K562 (cell line): ENCODE results near the gene VIM. TPM values are rescaled to one million over a fixed set of nuclear protein-coding genes. Genes with fewer than 3 reads are reported as not detected.
A peak's percentile ranks its signal among the peaks of the same experiment; 100 is the strongest.

Experiments
- ATAC-seq: fragments of 200-7000 bp; cut with Tn5 transposase; 3 replicates; pipeline ENCODE4 v1.9.1; 2020; ENCODE audit warnings: moderate library complexity
- BruUV-seq: library from RNA; stranded (reverse); fragments of 400-500 nt; replicated peaks from 2 replicates; lab custom pipeline; 2021; lab: Mats Ljungman, UMichigan
- CTCF ChIA-PET: fragments of 300-600 bp; formaldehyde crosslinking; extraction: SDS; loops from one replicate; lab custom pipeline; 2021; ENCODE audit warnings: low intra/inter-chr PET ratio; lab: Yijun Ruan, JAX
- POLR2A ChIA-PET: fragments of 300-600, 350-650 bp; sonication (Branson Sonifier 250); formaldehyde crosslinking; extraction: SDS; loops from one replicate; lab custom pipeline; 2021; ENCODE audit warnings: antibody characterized with exemption, inconsistent platforms; lab: Yijun Ruan, JAX
- DNase-seq, 4 experiments: peaks; one replicate each; pipeline versions ENCODE4 v3.0.0 to v3.0.0-alpha.2; 2011 to 2018; ENCODE audit warnings: low spot score in 3 of 4, mixed read lengths in 3 of 4; ENCODE audit errors: extremely low read depth in 1 of 4
- FAIRE-seq: peaks from 2 replicates; lab custom pipeline; 2011; peaks lifted over from hg19 to GRCh38; lab: Jason Lieb, UNC
- H2AFZ ChIP-seq: 2 replicates; pipeline ENCODE4 v1.6.0; 2011; ENCODE audit warnings: low read depth, low read length, control low read depth, inconsistent platforms
- H3K27ac ChIP-seq: fragments of 200-600 bp; 3 replicates; pipeline ENCODE4 v1.8.0; 2011; ENCODE audit warnings: low read depth, mild to moderate bottlenecking, control low read depth, inconsistent platforms, low read length, moderate library complexity, mixed read lengths; ENCODE audit errors: extremely low read depth
- H3K27me3 ChIP-seq, 2 experiments: fragments of 300-600 bp in 1 of 2; 2 replicates in 1 of 2; 3 replicates in 1 of 2; pipeline versions ENCODE4 v1.6.0 to v1.8.0; 2011; ENCODE audit warnings: inconsistent platforms in 2 of 2, low read length in 2 of 2, mild to moderate bottlenecking in 1 of 2, mixed read lengths in 1 of 2, moderate library complexity in 1 of 2; ENCODE audit not compliant: control insufficient read depth in 2 of 2, insufficient read depth in 2 of 2
- H3K36me3 ChIP-seq: fragments of 300-600 bp; 3 replicates; pipeline ENCODE4 v1.8.0; 2011; ENCODE audit warnings: mild to moderate bottlenecking, low read length, inconsistent platforms; ENCODE audit not compliant: control insufficient read depth, insufficient read depth
- H3K4me1 ChIP-seq, 2 experiments: fragments of 200-600 bp in 1 of 2; replicated peaks in 1 of 2; 2 replicates in 1 of 2; 3 replicates in 1 of 2; pipeline versions ENCODE4 v1.5.1 to v1.8.0; 2011; ENCODE audit warnings: inconsistent platforms in 2 of 2, low read length in 2 of 2, mild to moderate bottlenecking in 1 of 2, mixed read lengths in 1 of 2, moderate library complexity in 1 of 2; ENCODE audit not compliant: control insufficient read depth in 2 of 2, insufficient read depth in 2 of 2
- H3K4me2 ChIP-seq: 2 replicates; pipeline ENCODE4 v1.6.1; 2011; ENCODE audit warnings: low read length, control low read depth, inconsistent platforms, mixed read lengths; ENCODE audit not compliant: insufficient read depth
- H3K4me3 ChIP-seq: fragments of 200-600 bp; sonication (generic), shearing (Covaris generic); 2 replicates; pipeline ENCODE4 v1.5.1; 2016; ENCODE audit warnings: control low read depth, inconsistent platforms
- H3K79me2 ChIP-seq: fragments of 200-600 bp; 3 replicates; pipeline ENCODE4 v1.8.0; 2011; ENCODE audit warnings: low read length, inconsistent platforms; ENCODE audit not compliant: control insufficient read depth, insufficient read depth
- H3K9ac ChIP-seq, 2 experiments: 2 replicates each; pipeline versions ENCODE4 v1.6.0 to v1.6.1; 2011; ENCODE audit warnings: low read depth in 2 of 2, low read length in 2 of 2, control low read depth in 1 of 2, inconsistent platforms in 1 of 2, mild to moderate bottlenecking in 1 of 2, mixed read lengths in 1 of 2; ENCODE audit not compliant: insufficient read depth in 1 of 2
- H3K9me1 ChIP-seq: one replicate; pipeline ENCODE4 v1.6.0; 2011; ENCODE audit warnings: inconsistent platforms, mild to moderate bottlenecking, low read length, moderate library complexity; ENCODE audit not compliant: control insufficient read depth, insufficient read depth
- H3K9me3 ChIP-seq: replicated peaks from 2 replicates; pipeline ENCODE4 v1.5.1; 2011; ENCODE audit warnings: low read depth, low read length, inconsistent platforms; ENCODE audit not compliant: control insufficient read depth, insufficient read depth
- H4K20me1 ChIP-seq: replicated peaks from 2 replicates; pipeline ENCODE4 v1.6.1; 2011; ENCODE audit warnings: low read length, inconsistent platforms, mixed read lengths; ENCODE audit not compliant: control insufficient read depth, insufficient read depth
- CCAR2 ChIP-seq: fragments of 200-400 bp; formaldehyde crosslinking; IDR thresholded peaks from 2 replicates; pipeline ENCODE4 v1.6.1; 2017; ENCODE audit warnings: mild to moderate bottlenecking, low read depth, low read length
- CTBP1 ChIP-seq: fragments of 450-650 bp; IDR thresholded peaks from 2 replicates; pipeline ENCODE4 v1.6.1; 2016; ENCODE audit warnings: borderline replicate concordance
- HDAC8 ChIP-seq: fragments of 450-650 bp; IDR thresholded peaks from 2 replicates; pipeline ENCODE4 v1.6.1; 2016; ENCODE audit warnings: mild to moderate bottlenecking, missing genetic modification characterization, moderate library complexity, missing compliant biosample characterization
- HDGF ChIP-seq: fragments of 450-650 bp; IDR thresholded peaks from 2 replicates; pipeline ENCODE4 v1.6.1; 2016
- HMG20B ChIP-seq: fragments of 250-450 bp; sonication (Bioruptor Pico); IDR thresholded peaks from 2 replicates; pipeline ENCODE4 v1.5.0; 2021; ENCODE audit warnings: mild to moderate bottlenecking
- HOXB6 ChIP-seq: fragments of 250-450 bp; sonication (Bioruptor Pico); IDR thresholded peaks from 2 replicates; pipeline ENCODE4 v1.5.1; 2022; ENCODE audit warnings: mild to moderate bottlenecking, borderline replicate concordance
- RHOXF2B ChIP-seq: fragments of 250-450 bp; sonication (Bioruptor Pico); conservative IDR thresholded peaks from 2 replicates; pipeline ENCODE4 v1.5.1; 2021
- SMARCA5 ChIP-seq: fragments of 450-650 bp; IDR thresholded peaks from 2 replicates; pipeline ENCODE4 v1.6.1; 2016
- SNRNP70 ChIP-seq: fragments of 200-400 bp; formaldehyde crosslinking; optimal IDR thresholded peaks from 2 replicates; pipeline ENCODE3; 2017; ENCODE audit warnings: low read depth, low read length
- SREBF2 ChIP-seq: sonication (generic); formaldehyde crosslinking; IDR thresholded peaks from 2 replicates; pipeline ENCODE4 v1.4.0; 2020; ENCODE audit warnings: mild to moderate bottlenecking, missing genetic modification reagents
- ZNF3 ChIP-seq: fragments of 250-450 bp; sonication (Bioruptor Pico); IDR thresholded peaks from 2 replicates; pipeline ENCODE4 v1.5.0; 2021; ENCODE audit warnings: mild to moderate bottlenecking, moderate library complexity
- ZNF347 ChIP-seq: fragments of 450-650 bp; formaldehyde crosslinking; IDR thresholded peaks from 2 replicates; pipeline ENCODE4 v1.4.0; 2020; ENCODE audit warnings: low read depth, mild to moderate bottlenecking, moderate library complexity
- ZNF830 ChIP-seq: fragments of 250-450 bp; sonication (Bioruptor Pico); IDR thresholded peaks from 2 replicates; pipeline ENCODE4 v1.5.0; 2021; ENCODE audit warnings: mild to moderate bottlenecking
- WGBS: fragments of 100-300 bp; shearing (Covaris generic); methylation state at CpG from one replicate; pipeline ENCODE4 v1.1.6; 2016; ENCODE audit warnings: low coverage, mixed read lengths; ENCODE audit not compliant: insufficient coverage; ENCODE audit errors: missing lambda C conversion rate; 5-methylcytosine and 5-hydroxymethylcytosine counted together
- in situ Hi-C: fragments of 300-500 bp; cut with MboI; formaldehyde crosslinking; loops from 4 replicates; pipeline ENCODE4 v1.15.0; 2018; ENCODE audit warnings: inconsistent platforms, mixed read lengths
- intact Hi-C: fragments of 100-400 bp; cut with micrococcal nuclease; formaldehyde crosslinking; loops from 2 replicates; pipeline ENCODE4 v1.14.2; 2022
- polyA plus RNA-seq, 8 experiments: library from polyadenylated mRNA; depleted of rRNA in 4 of 8; stranded (reverse) in 5 of 8; unstranded in 3 of 8; fragments of >200 nt; fragmentation: Nextera tagmentation in 2 of 8; fragmentation: Illumina TruSeq in 1 of 8; extraction: Ambion mirVana in 2 of 8; extraction: Trizol in 1 of 8; gene quantifications; 2 replicates each; pipeline versions ENCODE4 v1.2.1 to v1.2.3, GENCODE V29; 2011 to 2014; ENCODE audit warnings: inconsistent platforms in 1 of 8, missing spikeins in 1 of 8
- total RNA-seq, 7 experiments: library from RNA; depleted of rRNA in 6 of 7; stranded (reverse); fragments of >200 nt in 6 of 7; fragmentation: Illumina TruSeq in 2 of 7; extraction: Trizol in 2 of 7; gene quantifications; 2 replicates each; pipeline versions ENCODE4 v1.2.1 to v1.2.3, GENCODE V29; 2011 to 2021; ENCODE audit warnings: low replicate concordance in 1 of 7
- TF ChIP-seq, protein P1 (sequence below): fragments of 450-650 bp; conservative IDR thresholded peaks from 2 replicates; pipeline ENCODE4 v1.6.1; 2016; ENCODE audit warnings: missing genetic modification characterization, low read depth, mild to moderate bottlenecking, control low read depth, missing compliant biosample characterization
- TF ChIP-seq, protein P2 (sequence below): sonication (generic); IDR thresholded peaks from 2 replicates; pipeline ENCODE4 v1.6.1; 2016
- TF ChIP-seq, protein P3 (sequence below): fragments of 200-800 bp; sonication (Bioruptor generic); IDR thresholded peaks from 2 replicates; pipeline ENCODE4 v1.6.1; 2017; ENCODE audit warnings: missing genetic modification characterization, missing compliant biosample characterization
- TF ChIP-seq, protein P4 (sequence below): fragments of 250-450 bp; sonication (Bioruptor Pico); IDR thresholded peaks from 2 replicates; pipeline ENCODE4 v1.8.0; 2021; ENCODE audit warnings: moderate library complexity, mild to moderate bottlenecking, inconsistent platforms
- TF ChIP-seq, protein P5 (sequence below), 2 experiments: fragments of 250-450 bp in 1 of 2; fragments of 450-650 bp in 1 of 2; sonication (Bioruptor Pico) in 1 of 2; IDR thresholded peaks; 2 replicates each; pipeline versions ENCODE4 v1.6.1 to v1.8.0; 2016 to 2021; ENCODE audit warnings: mild to moderate bottlenecking in 2 of 2, moderate library complexity in 2 of 2, missing compliant biosample characterization in 1 of 2, missing genetic modification characterization in 1 of 2

VIM gene
- total and polyA plus RNA-seq, 9 of the 15 experiments (the other 6 are each of a cell fraction or from before 2014, with no cell fraction given): 86.0 to 621 (median 383) TPM

DNA sequence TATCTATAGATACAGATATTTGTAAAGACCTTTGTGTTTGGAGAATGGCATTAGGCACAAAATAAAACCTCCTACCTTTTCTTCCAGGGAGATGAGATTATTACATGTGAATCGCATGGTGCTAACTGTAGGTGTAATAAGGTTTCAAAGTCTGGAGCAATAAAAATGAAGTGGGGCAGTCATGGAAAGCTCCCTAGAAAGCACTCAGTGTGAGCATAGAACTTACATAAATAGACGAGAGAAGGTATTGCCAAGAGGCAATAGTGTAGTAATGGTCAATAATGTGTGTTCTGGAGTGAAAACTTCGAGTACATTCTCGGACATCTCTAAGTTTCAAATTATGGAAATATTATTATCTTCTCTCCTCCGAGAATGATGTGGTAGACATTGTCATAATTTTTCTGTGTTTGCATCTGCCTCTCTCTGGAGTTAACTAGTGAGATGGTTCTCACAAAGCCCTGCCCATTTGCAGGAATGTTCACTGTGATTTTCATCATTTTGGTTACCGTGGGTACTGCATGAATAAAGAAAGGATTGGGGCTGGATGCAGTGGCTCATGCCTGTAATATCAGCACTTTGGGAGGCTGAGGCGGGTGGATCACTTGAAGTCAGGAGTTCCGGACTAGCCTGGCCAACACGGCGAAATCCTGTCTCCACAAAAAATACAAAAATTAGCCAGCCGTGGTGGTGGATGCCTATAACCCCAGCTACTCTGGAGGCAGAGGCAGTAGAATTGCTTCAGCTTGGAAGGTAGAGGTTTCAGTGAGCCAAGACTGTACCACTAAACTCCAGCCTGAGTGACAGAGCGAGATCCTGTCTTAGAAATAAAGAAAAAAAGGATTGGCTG is 10.6 kb downstream of the VIM start:
- Histone ChIP-seq H3K4me3 (no peak overlapping the region), H3K36me3 (peaks cover 39% of the 10 kb centered on the region), H3K27ac (no peak overlapping the region), H3K9me1 (no peaks in the 10 kb centered on the region), H3K9ac (peak overlapping the region in 1 of 2 experiments; percentile 8; a peak in 1 of 4 replicates), H3K4me2 (no peak overlapping the region), H4K20me1 (no peaks in the 10 kb centered on the region), H3K4me1 (peaks cover 0 to 3% of the 10 kb centered on the region in 2 experiments; a peak in 2 of 5 replicates), H2AFZ (peak overlapping the region; percentile 13; the same call in 1 of the 2 replicates), H3K9me3 (no peaks in the 10 kb centered on the region), H3K27me3 (no peaks in the 10 kb centered on the region), H3K79me2 (no peaks in the 10 kb centered on the region)
- 47% methylated on average over 12 of the region's 12 CpGs for WGBS
- DNase-seq: peak in 1 of 4 experiments; percentile 23
- FAIRE-seq: no peak
- intact Hi-C loops: no loop called here
- ChIA-PET POLR2A (interaction anchor here (0.8 to 1.3 kb wide), 4 partner anchors 9 to 403 kb away, joined by 3 to 5 read pairs (median 4); partner anchors contain the start of gene TRDMT1), CTCF (no interaction called here)
- BruUV-seq: no TSS peak
- in situ Hi-C loops: no loop called here
- ATAC-seq: peak; percentile 58
- TF ChIP-seq ZNF3 (CRISPR knock-in tag) (no peak), SREBF2 (CRISPR knock-in tag) (no peak), ZNF830 (CRISPR knock-in tag) (no peak), HMG20B (CRISPR knock-in tag) (no peak), HDAC8 (tag) (no peak), SMARCA5 (no peak), CCAR2 (no peak), SNRNP70 (no peak), RHOXF2B (CRISPR knock-in tag) (no peak), CTBP1 (no peak), ZNF347 (0 out of 2 replicates have a peak, but pooled peaks have one; percentile 44), HOXB6 (CRISPR knock-in tag) (no peak), HDGF (no peak)
- TF ChIP-seq, protein P1, sequence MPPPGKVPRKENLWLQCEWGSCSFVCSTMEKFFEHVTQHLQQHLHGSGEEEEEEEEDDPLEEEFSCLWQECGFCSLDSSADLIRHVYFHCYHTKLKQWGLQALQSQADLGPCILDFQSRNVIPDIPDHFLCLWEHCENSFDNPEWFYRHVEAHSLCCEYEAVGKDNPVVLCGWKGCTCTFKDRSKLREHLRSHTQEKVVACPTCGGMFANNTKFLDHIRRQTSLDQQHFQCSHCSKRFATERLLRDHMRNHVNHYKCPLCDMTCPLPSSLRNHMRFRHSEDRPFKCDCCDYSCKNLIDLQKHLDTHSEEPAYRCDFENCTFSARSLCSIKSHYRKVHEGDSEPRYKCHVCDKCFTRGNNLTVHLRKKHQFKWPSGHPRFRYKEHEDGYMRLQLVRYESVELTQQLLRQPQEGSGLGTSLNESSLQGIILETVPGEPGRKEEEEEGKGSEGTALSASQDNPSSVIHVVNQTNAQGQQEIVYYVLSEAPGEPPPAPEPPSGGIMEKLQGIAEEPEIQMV (tag): no peak
- TF ChIP-seq, protein P2, sequence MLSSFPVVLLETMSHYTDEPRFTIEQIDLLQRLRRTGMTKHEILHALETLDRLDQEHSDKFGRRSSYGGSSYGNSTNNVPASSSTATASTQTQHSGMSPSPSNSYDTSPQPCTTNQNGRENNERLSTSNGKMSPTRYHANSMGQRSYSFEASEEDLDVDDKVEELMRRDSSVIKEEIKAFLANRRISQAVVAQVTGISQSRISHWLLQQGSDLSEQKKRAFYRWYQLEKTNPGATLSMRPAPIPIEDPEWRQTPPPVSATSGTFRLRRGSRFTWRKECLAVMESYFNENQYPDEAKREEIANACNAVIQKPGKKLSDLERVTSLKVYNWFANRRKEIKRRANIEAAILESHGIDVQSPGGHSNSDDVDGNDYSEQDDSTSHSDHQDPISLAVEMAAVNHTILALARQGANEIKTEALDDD: 0 out of 2 replicates have a peak, but pooled peaks have one; percentile 17
- TF ChIP-seq, protein P3, sequence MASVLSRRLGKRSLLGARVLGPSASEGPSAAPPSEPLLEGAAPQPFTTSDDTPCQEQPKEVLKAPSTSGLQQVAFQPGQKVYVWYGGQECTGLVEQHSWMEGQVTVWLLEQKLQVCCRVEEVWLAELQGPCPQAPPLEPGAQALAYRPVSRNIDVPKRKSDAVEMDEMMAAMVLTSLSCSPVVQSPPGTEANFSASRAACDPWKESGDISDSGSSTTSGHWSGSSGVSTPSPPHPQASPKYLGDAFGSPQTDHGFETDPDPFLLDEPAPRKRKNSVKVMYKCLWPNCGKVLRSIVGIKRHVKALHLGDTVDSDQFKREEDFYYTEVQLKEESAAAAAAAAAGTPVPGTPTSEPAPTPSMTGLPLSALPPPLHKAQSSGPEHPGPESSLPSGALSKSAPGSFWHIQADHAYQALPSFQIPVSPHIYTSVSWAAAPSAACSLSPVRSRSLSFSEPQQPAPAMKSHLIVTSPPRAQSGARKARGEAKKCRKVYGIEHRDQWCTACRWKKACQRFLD: no peak
- TF ChIP-seq, protein P4, sequence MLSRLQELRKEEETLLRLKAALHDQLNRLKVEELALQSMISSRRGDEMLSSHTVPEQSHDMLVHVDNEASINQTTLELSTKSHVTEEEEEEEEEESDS (CRISPR knock-in tag): no peak
- TF ChIP-seq, protein P5, sequence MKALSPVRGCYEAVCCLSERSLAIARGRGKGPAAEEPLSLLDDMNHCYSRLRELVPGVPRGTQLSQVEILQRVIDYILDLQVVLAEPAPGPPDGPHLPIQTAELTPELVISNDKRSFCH (CRISPR knock-in tag; IDR thresholded peaks at IDR 0.05): no peak
- TF ChIP-seq, protein P5 (tag; IDR thresholded peaks at IDR 0.05): no peak
